GM12878 (cell line): Measurements from ENCODE around the gene PHC1.

ENCODE experiments used
- CHD1 ChIP-seq: IDR thresholded peaks from 2 replicates; pipeline ENCODE4 v1.6.1; 2012; ENCODE audit warnings: low read depth, low read length, improper control_type of control experiment
- EED ChIP-seq: sonication (generic); IDR thresholded peaks from 2 replicates; pipeline ENCODE4 v1.6.1; 2016; ENCODE audit warnings: antibody characterized with exemption, low read depth
- EZH2 ChIP-seq: IDR thresholded peaks from 2 replicates; pipeline ENCODE4 v1.6.1; 2012; ENCODE audit warnings: low read depth, mild to moderate bottlenecking, control low read depth, inconsistent platforms, low read length, borderline replicate concordance; ENCODE audit not compliant: control insufficient read depth
- NFYA ChIP-seq: IDR thresholded peaks from 2 replicates; pipeline ENCODE4 v1.6.1; 2011; ENCODE audit warnings: low read depth, mild to moderate bottlenecking, low read length, improper control_type of control experiment, borderline replicate concordance
- POLR2A ChIP-seq: IDR thresholded peaks from 2 replicates; pipeline ENCODE4 v1.6.1; 2011; ENCODE audit warnings: low read depth, mild to moderate bottlenecking, low read length
- SMAD1 ChIP-seq: fragments of 450-650 bp; IDR thresholded peaks from 2 replicates; pipeline ENCODE4 v1.6.1; 2018; ENCODE audit warnings: mild to moderate bottlenecking, low read depth; ENCODE audit not compliant: partially characterized antibody
- SRF ChIP-seq, 2 experiments: IDR thresholded peaks; 2 replicates each; pipeline ENCODE4 v1.6.1; 2011; ENCODE audit warnings: low read depth in 2 of 2, low read length in 2 of 2, mild to moderate bottlenecking in 1 of 2, moderate library complexity in 1 of 2
- ZNF274 ChIP-seq: IDR thresholded peaks from one replicate; pipeline ENCODE4 v1.8.0; 2011; ENCODE audit not compliant: insufficient read length, insufficient read depth
- TF ChIP-seq, protein P1 (sequence below): IDR thresholded peaks from 2 replicates; pipeline ENCODE4 v1.6.1; 2011; ENCODE audit warnings: mild to moderate bottlenecking, low read depth, low read length, moderate library complexity; ENCODE audit not compliant: insufficient replicate concordance
- TF ChIP-seq, protein P2 (sequence below), 3 experiments: IDR thresholded peaks in 2 of 3; conservative IDR thresholded peaks in 1 of 3; 2 replicates each; pipeline ENCODE4 v1.5.1; 2011; ENCODE audit warnings: low read depth in 3 of 3, low read length in 3 of 3, mild to moderate bottlenecking in 3 of 3, control low read depth in 2 of 3, moderate library complexity in 2 of 3, inconsistent platforms in 1 of 3, mixed read lengths in 1 of 3; ENCODE audit not compliant: control insufficient read depth in 2 of 3, insufficient read depth in 1 of 3; ENCODE audit errors: extremely low read depth in 1 of 3
- TF ChIP-seq, protein P3 (sequence below): fragments of 450-650 bp; IDR thresholded peaks from 2 replicates; pipeline ENCODE4 v1.6.1; 2017; ENCODE audit warnings: mild to moderate bottlenecking
- TF ChIP-seq, protein P4 (sequence below): IDR thresholded peaks from 2 replicates; pipeline ENCODE4 v1.6.1; 2012; ENCODE audit warnings: improper control_type of control experiment, low read depth, low read length; ENCODE audit not compliant: insufficient replicate concordance
- TF ChIP-seq, protein P5 (sequence below): IDR thresholded peaks from 2 replicates; pipeline ENCODE4 v1.6.1; 2011; ENCODE audit warnings: low read depth, low read length, improper control_type of control experiment, borderline replicate concordance

DNA sequence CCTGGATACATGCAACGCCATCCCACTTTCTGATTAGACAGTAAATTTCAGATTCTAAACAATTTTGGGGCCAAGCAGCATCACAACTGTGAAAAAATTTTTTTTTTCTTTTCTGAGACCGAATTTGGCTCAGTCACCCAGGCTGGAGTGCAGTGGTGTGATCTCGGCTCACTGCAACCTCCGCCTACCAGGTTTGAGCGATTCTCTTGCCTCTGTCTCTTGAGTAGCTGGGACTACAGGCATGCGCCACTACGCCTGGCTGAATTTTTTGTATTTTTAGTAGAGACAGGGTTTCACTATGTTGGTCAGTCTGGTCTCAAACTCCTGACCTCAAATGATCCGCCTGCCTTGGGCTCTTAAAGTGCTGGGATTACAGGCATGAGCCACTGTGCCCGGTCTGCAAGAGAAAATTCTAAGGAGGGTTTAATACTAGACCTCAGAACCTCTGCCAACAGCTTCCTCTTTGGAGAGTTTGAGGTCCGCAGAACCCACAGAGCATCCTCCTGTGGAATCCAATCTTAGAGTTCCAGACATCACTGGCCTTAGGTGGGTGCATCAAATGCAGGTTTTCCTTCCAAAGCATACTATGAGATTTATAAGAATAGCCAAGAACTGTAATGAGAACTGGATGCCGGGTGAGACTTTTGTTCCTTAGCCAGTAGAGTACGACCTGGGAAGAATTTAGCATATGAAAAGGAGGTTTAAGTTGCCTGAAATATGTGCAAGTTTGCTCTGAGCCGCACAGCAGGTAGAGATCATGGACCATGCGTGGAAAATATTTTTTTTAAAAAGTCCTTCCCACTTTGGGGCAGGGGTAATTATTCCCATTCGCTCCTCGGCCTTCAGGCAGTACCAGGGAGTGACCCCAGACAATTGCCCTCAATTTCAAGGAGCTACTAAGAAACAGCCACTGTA is 7.8 kb upstream of the PHC1 start:
- TF ChIP-seq NFYA (no peak), EED (no peak), ZNF274 (no peak), POLR2A (no peak), SRF (IDR thresholded peaks at IDR 0.05; ENCODE audit: low read depth in 2 of 2, low read length in 2 of 2) (no peak), CHD1 (no peak), SMAD1 (no peak), EZH2 (no peak)
- TF ChIP-seq, protein P1, sequence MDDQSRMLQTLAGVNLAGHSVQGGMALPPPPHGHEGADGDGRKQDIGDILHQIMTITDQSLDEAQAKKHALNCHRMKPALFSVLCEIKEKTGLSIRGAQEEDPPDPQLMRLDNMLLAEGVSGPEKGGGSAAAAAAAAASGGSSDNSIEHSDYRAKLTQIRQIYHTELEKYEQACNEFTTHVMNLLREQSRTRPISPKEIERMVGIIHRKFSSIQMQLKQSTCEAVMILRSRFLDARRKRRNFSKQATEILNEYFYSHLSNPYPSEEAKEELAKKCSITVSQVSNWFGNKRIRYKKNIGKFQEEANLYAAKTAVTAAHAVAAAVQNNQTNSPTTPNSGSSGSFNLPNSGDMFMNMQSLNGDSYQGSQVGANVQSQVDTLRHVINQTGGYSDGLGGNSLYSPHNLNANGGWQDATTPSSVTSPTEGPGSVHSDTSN = no peak
- TF ChIP-seq, protein P2, sequence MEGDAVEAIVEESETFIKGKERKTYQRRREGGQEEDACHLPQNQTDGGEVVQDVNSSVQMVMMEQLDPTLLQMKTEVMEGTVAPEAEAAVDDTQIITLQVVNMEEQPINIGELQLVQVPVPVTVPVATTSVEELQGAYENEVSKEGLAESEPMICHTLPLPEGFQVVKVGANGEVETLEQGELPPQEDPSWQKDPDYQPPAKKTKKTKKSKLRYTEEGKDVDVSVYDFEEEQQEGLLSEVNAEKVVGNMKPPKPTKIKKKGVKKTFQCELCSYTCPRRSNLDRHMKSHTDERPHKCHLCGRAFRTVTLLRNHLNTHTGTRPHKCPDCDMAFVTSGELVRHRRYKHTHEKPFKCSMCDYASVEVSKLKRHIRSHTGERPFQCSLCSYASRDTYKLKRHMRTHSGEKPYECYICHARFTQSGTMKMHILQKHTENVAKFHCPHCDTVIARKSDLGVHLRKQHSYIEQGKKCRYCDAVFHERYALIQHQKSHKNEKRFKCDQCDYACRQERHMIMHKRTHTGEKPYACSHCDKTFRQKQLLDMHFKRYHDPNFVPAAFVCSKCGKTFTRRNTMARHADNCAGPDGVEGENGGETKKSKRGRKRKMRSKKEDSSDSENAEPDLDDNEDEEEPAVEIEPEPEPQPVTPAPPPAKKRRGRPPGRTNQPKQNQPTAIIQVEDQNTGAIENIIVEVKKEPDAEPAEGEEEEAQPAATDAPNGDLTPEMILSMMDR (IDR thresholded peaks at IDR 0.05 in 2 of 3, conservative IDR thresholded peaks at IDR 0.05 in 1 of 3; ENCODE audit: control insufficient read depth in 2 of 3, extremely low read depth in 1 of 3, insufficient read depth in 1 of 3, low read depth in 3 of 3, low read length in 3 of 3) = no peak
- TF ChIP-seq, protein P3, sequence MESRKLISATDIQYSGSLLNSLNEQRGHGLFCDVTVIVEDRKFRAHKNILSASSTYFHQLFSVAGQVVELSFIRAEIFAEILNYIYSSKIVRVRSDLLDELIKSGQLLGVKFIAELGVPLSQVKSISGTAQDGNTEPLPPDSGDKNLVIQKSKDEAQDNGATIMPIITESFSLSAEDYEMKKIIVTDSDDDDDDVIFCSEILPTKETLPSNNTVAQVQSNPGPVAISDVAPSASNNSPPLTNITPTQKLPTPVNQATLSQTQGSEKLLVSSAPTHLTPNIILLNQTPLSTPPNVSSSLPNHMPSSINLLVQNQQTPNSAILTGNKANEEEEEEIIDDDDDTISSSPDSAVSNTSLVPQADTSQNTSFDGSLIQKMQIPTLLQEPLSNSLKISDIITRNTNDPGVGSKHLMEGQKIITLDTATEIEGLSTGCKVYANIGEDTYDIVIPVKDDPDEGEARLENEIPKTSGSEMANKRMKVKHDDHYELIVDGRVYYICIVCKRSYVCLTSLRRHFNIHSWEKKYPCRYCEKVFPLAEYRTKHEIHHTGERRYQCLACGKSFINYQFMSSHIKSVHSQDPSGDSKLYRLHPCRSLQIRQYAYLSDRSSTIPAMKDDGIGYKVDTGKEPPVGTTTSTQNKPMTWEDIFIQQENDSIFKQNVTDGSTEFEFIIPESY = no peak
- TF ChIP-seq, protein P4, sequence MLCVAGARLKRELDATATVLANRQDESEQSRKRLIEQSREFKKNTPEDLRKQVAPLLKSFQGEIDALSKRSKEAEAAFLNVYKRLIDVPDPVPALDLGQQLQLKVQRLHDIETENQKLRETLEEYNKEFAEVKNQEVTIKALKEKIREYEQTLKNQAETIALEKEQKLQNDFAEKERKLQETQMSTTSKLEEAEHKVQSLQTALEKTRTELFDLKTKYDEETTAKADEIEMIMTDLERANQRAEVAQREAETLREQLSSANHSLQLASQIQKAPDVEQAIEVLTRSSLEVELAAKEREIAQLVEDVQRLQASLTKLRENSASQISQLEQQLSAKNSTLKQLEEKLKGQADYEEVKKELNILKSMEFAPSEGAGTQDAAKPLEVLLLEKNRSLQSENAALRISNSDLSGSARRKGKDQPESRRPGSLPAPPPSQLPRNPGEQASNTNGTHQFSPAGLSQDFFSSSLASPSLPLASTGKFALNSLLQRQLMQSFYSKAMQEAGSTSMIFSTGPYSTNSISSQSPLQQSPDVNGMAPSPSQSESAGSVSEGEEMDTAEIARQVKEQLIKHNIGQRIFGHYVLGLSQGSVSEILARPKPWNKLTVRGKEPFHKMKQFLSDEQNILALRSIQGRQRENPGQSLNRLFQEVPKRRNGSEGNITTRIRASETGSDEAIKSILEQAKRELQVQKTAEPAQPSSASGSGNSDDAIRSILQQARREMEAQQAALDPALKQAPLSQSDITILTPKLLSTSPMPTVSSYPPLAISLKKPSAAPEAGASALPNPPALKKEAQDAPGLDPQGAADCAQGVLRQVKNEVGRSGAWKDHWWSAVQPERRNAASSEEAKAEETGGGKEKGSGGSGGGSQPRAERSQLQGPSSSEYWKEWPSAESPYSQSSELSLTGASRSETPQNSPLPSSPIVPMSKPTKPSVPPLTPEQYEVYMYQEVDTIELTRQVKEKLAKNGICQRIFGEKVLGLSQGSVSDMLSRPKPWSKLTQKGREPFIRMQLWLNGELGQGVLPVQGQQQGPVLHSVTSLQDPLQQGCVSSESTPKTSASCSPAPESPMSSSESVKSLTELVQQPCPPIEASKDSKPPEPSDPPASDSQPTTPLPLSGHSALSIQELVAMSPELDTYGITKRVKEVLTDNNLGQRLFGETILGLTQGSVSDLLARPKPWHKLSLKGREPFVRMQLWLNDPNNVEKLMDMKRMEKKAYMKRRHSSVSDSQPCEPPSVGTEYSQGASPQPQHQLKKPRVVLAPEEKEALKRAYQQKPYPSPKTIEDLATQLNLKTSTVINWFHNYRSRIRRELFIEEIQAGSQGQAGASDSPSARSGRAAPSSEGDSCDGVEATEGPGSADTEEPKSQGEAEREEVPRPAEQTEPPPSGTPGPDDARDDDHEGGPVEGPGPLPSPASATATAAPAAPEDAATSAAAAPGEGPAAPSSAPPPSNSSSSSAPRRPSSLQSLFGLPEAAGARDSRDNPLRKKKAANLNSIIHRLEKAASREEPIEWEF = no peak
- TF ChIP-seq, protein P5, sequence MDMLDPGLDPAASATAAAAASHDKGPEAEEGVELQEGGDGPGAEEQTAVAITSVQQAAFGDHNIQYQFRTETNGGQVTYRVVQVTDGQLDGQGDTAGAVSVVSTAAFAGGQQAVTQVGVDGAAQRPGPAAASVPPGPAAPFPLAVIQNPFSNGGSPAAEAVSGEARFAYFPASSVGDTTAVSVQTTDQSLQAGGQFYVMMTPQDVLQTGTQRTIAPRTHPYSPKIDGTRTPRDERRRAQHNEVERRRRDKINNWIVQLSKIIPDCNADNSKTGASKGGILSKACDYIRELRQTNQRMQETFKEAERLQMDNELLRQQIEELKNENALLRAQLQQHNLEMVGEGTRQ = no peak
